Keratinocyte (primary cell): ENCODE results near the gene ABCC6. TPM values are rescaled to one million over a fixed set of nuclear protein-coding genes. Genes with fewer than 3 reads are reported as not detected.
"Not testable (repeated sequence)": the region's sequence is repeated elsewhere in the genome, so short reads cannot be mapped to it uniquely, and the experiment has no call there.

Source experiments
- DNase-seq: peaks from one replicate; pipeline ENCODE4 v3.0.0-alpha.2; 2011; ENCODE audit warnings: low read depth, missing footprints, low spot score
- FAIRE-seq: peaks from 2 replicates; lab custom pipeline; 2011; peaks lifted over from hg19 to GRCh38; lab: Jason Lieb, UNC
- H2AFZ ChIP-seq: 2 replicates; pipeline ENCODE4 v1.6.0; 2012; ENCODE audit warnings: low read length, control low read depth, inconsistent platforms; ENCODE audit not compliant: control insufficient read depth
- H3K27ac ChIP-seq: 2 replicates; pipeline ENCODE4 v1.5.1; 2011; ENCODE audit warnings: low read length; ENCODE audit not compliant: control insufficient read depth, insufficient read depth
- H3K27me3 ChIP-seq: 3 replicates; pipeline ENCODE4 v1.6.0; 2011; ENCODE audit warnings: low read length; ENCODE audit not compliant: control insufficient read depth, insufficient read depth; ENCODE audit errors: extremely low read depth
- H3K36me3 ChIP-seq, 2 experiments: 2 replicates in 1 of 2; 3 replicates in 1 of 2; pipeline ENCODE4 v1.5.1; 2011; ENCODE audit warnings: low read length in 2 of 2, mild to moderate bottlenecking in 1 of 2; ENCODE audit not compliant: control insufficient read depth in 2 of 2, insufficient read depth in 2 of 2; ENCODE audit errors: extremely low read depth in 1 of 2
- H3K4me1 ChIP-seq: 3 replicates; pipeline ENCODE4 v1.5.1; 2011; ENCODE audit warnings: low read length; ENCODE audit not compliant: control insufficient read depth, insufficient read depth; ENCODE audit errors: extremely low read depth
- H3K4me2 ChIP-seq: 3 replicates; pipeline ENCODE4 v1.6.0; 2011; ENCODE audit warnings: low read depth, low read length; ENCODE audit not compliant: control insufficient read depth, insufficient read depth; ENCODE audit errors: extremely low read depth
- H3K4me3 ChIP-seq, 3 experiments: fragments of 200-600 bp in 1 of 3; sonication (generic) in 1 of 3; 2 replicates in 2 of 3; 3 replicates in 1 of 3; pipeline ENCODE4 v1.5.1; 2011 to 2016; ENCODE audit warnings: low read length in 3 of 3, mild to moderate bottlenecking in 3 of 3, control low read depth in 2 of 3, inconsistent platforms in 1 of 3, low read depth in 1 of 3, mixed read lengths in 1 of 3, mixed run types in 1 of 3, moderate library complexity in 1 of 3; ENCODE audit not compliant: control insufficient read depth in 2 of 3, insufficient read depth in 2 of 3; ENCODE audit errors: extremely low read depth in 1 of 3
- H3K79me2 ChIP-seq: 2 replicates; pipeline ENCODE4 v1.6.0; 2012; ENCODE audit warnings: low read length; ENCODE audit not compliant: control insufficient read depth, insufficient read depth
- H3K9ac ChIP-seq: 3 replicates; pipeline ENCODE4 v1.6.0; 2011; ENCODE audit warnings: low read length; ENCODE audit not compliant: control insufficient read depth, insufficient read depth; ENCODE audit errors: extremely low read depth
- H3K9me1 ChIP-seq: 3 replicates; pipeline ENCODE4 v1.6.0; 2011; ENCODE audit warnings: low read length; ENCODE audit not compliant: control insufficient read depth, insufficient read depth; ENCODE audit errors: extremely low read depth
- H3K9me3 ChIP-seq: 2 replicates; pipeline ENCODE4 v1.5.1; 2012; ENCODE audit warnings: low read depth, low read length; ENCODE audit not compliant: control insufficient read depth
- H4K20me1 ChIP-seq: 3 replicates; pipeline ENCODE4 v1.6.0; 2011; ENCODE audit warnings: low read length; ENCODE audit not compliant: control insufficient read depth, insufficient read depth; ENCODE audit errors: extremely low read depth
- dilution Hi-C: fragments of 300-500 bp; cut with MboI; formaldehyde crosslinking; loops from one replicate; pipeline ENCODE4 v1.7.0; 2020; ENCODE audit warnings: low sequenced_read_pairs; ENCODE audit not compliant: extremely low pct_ligation_motif_present
- polyA plus RNA-seq, 5 experiments: library from polyadenylated mRNA; depleted of rRNA in 3 of 5; stranded (reverse) in 3 of 5; stranded (forward) in 1 of 5; unstranded in 1 of 5; fragments of >200 nt; gene quantifications; 1 replicate in 1 of 5; 2 replicates in 3 of 5; 3 replicates in 1 of 5; pipeline versions ENCODE4 v1.2.1 to v1.2.3, GENCODE V29; 2011 to 2012; ENCODE audit warnings: missing spikeins in 2 of 5, low read depth in 1 of 5, low replicate concordance in 1 of 5

The ABCC6 gene
- polyA plus RNA-seq, 1 donor (not counting 4 experiments of a cell fraction or from before 2014, with no cell fraction given), result not detected

GRCh38 chr16:16267708-16268107 is 44.4 kb upstream of the ABCC6 start:
- H3K4me1 ChIP-seq, H3K9me3 ChIP-seq, H3K79me2 ChIP-seq, H3K27ac ChIP-seq, DNase-seq, H3K4me2 ChIP-seq, H3K27me3 ChIP-seq, H3K4me3 ChIP-seq, dilution Hi-C loops, H4K20me1 ChIP-seq, H3K36me3 ChIP-seq, FAIRE-seq, H3K9me1 ChIP-seq, H2AFZ ChIP-seq, H3K9ac ChIP-seq: not testable (repeated sequence)

GRCh38 chr16:16265044-16265443 is 41.8 kb upstream of the ABCC6 start:
- H3K79me2 ChIP-seq, H3K4me2 ChIP-seq, H2AFZ ChIP-seq, H3K4me1 ChIP-seq, H3K9me3 ChIP-seq, H3K4me3 ChIP-seq, dilution Hi-C loops, FAIRE-seq, H3K9me1 ChIP-seq, H3K27ac ChIP-seq, H4K20me1 ChIP-seq, DNase-seq, H3K27me3 ChIP-seq, H3K36me3 ChIP-seq, H3K9ac ChIP-seq: not testable (repeated sequence)

GRCh38 chr16:16263947-16264346 is 40.7 kb upstream of the ABCC6 start:
- H4K20me1 ChIP-seq, H3K9me3 ChIP-seq, H3K9me1 ChIP-seq, H2AFZ ChIP-seq, H3K4me3 ChIP-seq, H3K27me3 ChIP-seq, H3K4me1 ChIP-seq, H3K79me2 ChIP-seq, H3K4me2 ChIP-seq, H3K27ac ChIP-seq, DNase-seq, dilution Hi-C loops, H3K9ac ChIP-seq, FAIRE-seq, H3K36me3 ChIP-seq: not testable (repeated sequence)

GRCh38 chr16:16262954-16263555 is 39.8 kb upstream of the ABCC6 start:
- dilution Hi-C loops, FAIRE-seq, H3K4me2 ChIP-seq, H3K9me3 ChIP-seq, DNase-seq, H2AFZ ChIP-seq, H3K9me1 ChIP-seq, H3K4me1 ChIP-seq, H3K4me3 ChIP-seq, H3K27ac ChIP-seq, H3K9ac ChIP-seq, H3K79me2 ChIP-seq, H3K36me3 ChIP-seq, H4K20me1 ChIP-seq, H3K27me3 ChIP-seq: not testable (repeated sequence)

- H3K79me2 ChIP-seq, H3K9me1 ChIP-seq, DNase-seq, H3K4me3 ChIP-seq, FAIRE-seq, H3K4me1 ChIP-seq, H3K4me2 ChIP-seq, H3K27me3 ChIP-seq, H2AFZ ChIP-seq, H3K9me3 ChIP-seq, H4K20me1 ChIP-seq, H3K36me3 ChIP-seq, H3K27ac ChIP-seq, H3K9ac ChIP-seq, dilution Hi-C loops: not testable (repeated sequence)
These were observed 36.7 kb upstream of the ABCC6 start for GRCh38 chr16:16259971-16260370.
